Panc1 (cell line): ENCODE data around the gene ZNF232. TPM values are rescaled to one million over a fixed set of nuclear protein-coding genes. Genes with fewer than 3 reads are reported as not detected.
"Not testable (repeated sequence)": the region's sequence is repeated elsewhere in the genome, so short reads cannot be mapped to it uniquely, and the experiment has no call there.

Source experiments
- ATAC-seq: fragments of 200-7000 bp; cut with Tn5 transposase; 2 replicates; pipeline ENCODE4 v1.9.1; 2020; ENCODE audit warnings: mild to moderate bottlenecking, moderate library complexity
- BruUV-seq: library from RNA; stranded (reverse); fragments of 400-500 nt; replicated peaks from 2 replicates; lab custom pipeline; 2021; lab: Mats Ljungman, UMichigan
- CTCF ChIA-PET: fragments of 300-600 bp; sonication (Branson Sonifier 250); formaldehyde crosslinking; loops from one replicate; lab custom pipeline; 2022; ENCODE audit warnings: antibody characterized with exemption; lab: Charles Lee
- POLR2A ChIA-PET: fragments of 300-600 bp; sonication (Branson Sonifier 250); formaldehyde crosslinking; loops from one replicate; lab custom pipeline; 2022; ENCODE audit warnings: antibody characterized with exemption; lab: Charles Lee
- DNase-seq: peaks from one replicate; pipeline ENCODE4 v3.0.0-alpha.2; 2010; ENCODE audit warnings: low read depth, low spot score
- H3K27ac ChIP-seq: 2 replicates; pipeline ENCODE4 v1.5.1; 2011; ENCODE audit warnings: mild to moderate bottlenecking, low read length, inconsistent platforms
- H3K27me3 ChIP-seq: fragments of 200-500 bp; sonication (Bioruptor generic); 2 replicates; pipeline ENCODE4 v1.6.0; 2014; ENCODE audit warnings: low read length, inconsistent platforms; ENCODE audit not compliant: control insufficient read depth, insufficient read depth
- H3K36me3 ChIP-seq: fragments of 200-500 bp; sonication (Bioruptor generic); 2 replicates; pipeline ENCODE4 v1.5.1; 2014; ENCODE audit warnings: inconsistent platforms, mild to moderate bottlenecking, low read length, moderate library complexity; ENCODE audit not compliant: control insufficient read depth, insufficient read depth
- H3K4me1 ChIP-seq: 2 replicates; pipeline ENCODE4 v1.5.1; 2011; ENCODE audit warnings: inconsistent platforms, mild to moderate bottlenecking, low read length, moderate library complexity; ENCODE audit not compliant: control insufficient read depth, insufficient read depth
- H3K4me3 ChIP-seq, 2 experiments: 2 replicates each; pipeline ENCODE4 v1.5.1; 2011 to 2012; ENCODE audit warnings: low read depth in 2 of 2, low read length in 2 of 2, mild to moderate bottlenecking in 2 of 2, inconsistent platforms in 1 of 2, moderate library complexity in 1 of 2
- H3K9me3 ChIP-seq: fragments of 200-500 bp; sonication (Bioruptor generic); 2 replicates; pipeline ENCODE4 v1.5.1; 2014; ENCODE audit warnings: low read depth, mild to moderate bottlenecking, inconsistent platforms, low read length, moderate library complexity; ENCODE audit not compliant: control insufficient read depth, insufficient read depth
- CTCF ChIP-seq: fragments of 450-650 bp; IDR thresholded peaks from 2 replicates; pipeline ENCODE4 v1.5.1; 2017; ENCODE audit warnings: mild to moderate bottlenecking
- POLR2AphosphoS5 ChIP-seq: IDR thresholded peaks from 2 replicates; pipeline ENCODE4 v1.6.1; 2012; ENCODE audit warnings: mild to moderate bottlenecking, low read depth, low read length, moderate library complexity
- REST ChIP-seq, 2 experiments: IDR thresholded peaks; 2 replicates each; pipeline ENCODE4 v1.6.1; 2011 to 2012; ENCODE audit warnings: low read depth in 2 of 2, control low read depth in 1 of 2, low read length in 1 of 2, mild to moderate bottlenecking in 1 of 2, moderate library complexity in 1 of 2; ENCODE audit not compliant: insufficient read depth in 1 of 2
- SIN3A ChIP-seq: IDR thresholded peaks from 2 replicates; pipeline ENCODE4 v1.6.1; 2012; ENCODE audit warnings: low read depth, mild to moderate bottlenecking, low read length, moderate library complexity, borderline replicate concordance; ENCODE audit not compliant: insufficient read depth
- TCF7L2 ChIP-seq: IDR thresholded peaks from 2 replicates; pipeline ENCODE4 v1.6.1; 2011; ENCODE audit warnings: mild to moderate bottlenecking, low read depth, low read length, inconsistent platforms
- in situ Hi-C: cut with HindIII; loops from 2 replicates; pipeline ENCODE4 v1.10.0; 2016; ENCODE audit warnings: low sequenced_read_pairs, low pct_unique_long_range_greater_than_20kb
- intact Hi-C: fragments of 100-400 bp; cut with micrococcal nuclease; formaldehyde crosslinking; loops from one replicate; pipeline ENCODE4 v1.10.0; 2022; ENCODE audit not compliant: unreplicated experiment
- total RNA-seq: library from RNA; stranded (reverse); gene quantifications from one replicate; pipeline ENCODE4 v1.2.1, GENCODE V29; 2021; ENCODE audit not compliant: unreplicated experiment

Gene ZNF232
- total RNA-seq, 1 experiment from 2014 or later = 8.7 TPM

- DNase-seq, H3K36me3 ChIP-seq, in situ Hi-C loops, CTCF ChIA-PET, intact Hi-C loops, H3K27ac ChIP-seq, H3K4me1 ChIP-seq, ATAC-seq, BruUV-seq, H3K27me3 ChIP-seq, H3K9me3 ChIP-seq, POLR2A ChIA-PET, H3K4me3 ChIP-seq: not testable (repeated sequence)
These were observed 36.2 kb downstream of the ZNF232 start for GRCh38 chr17:5075472-5075871.

GRCh38 chr17:5069724-5070123 is 42.0 kb downstream of the ZNF232 start:
- Histone ChIP-seq H3K36me3 (no peaks in the 10 kb centered on the region), H3K27ac (no peak overlapping the region), H3K9me3 (no peaks in the 10 kb centered on the region), H3K4me1 (no peaks in the 10 kb centered on the region), H3K4me3 (no peak overlapping the region), H3K27me3 (no peaks in the 10 kb centered on the region)
- ChIA-PET POLR2A (no interaction called here), CTCF (no interaction called here)
- in situ Hi-C loops (no loop called here), intact Hi-C loops (no loop called here)
- DNase-seq = no peak
- no peak for ATAC-seq
- no peak for TF ChIP-seq SIN3A
- TF ChIP-seq REST (IDR thresholded peaks at IDR 0.05; ENCODE audit: insufficient read depth in 1 of 2, low read depth in 2 of 2, low read length in 1 of 2) = no peak
- no peak for TF ChIP-seq POLR2AphosphoS5
- TF ChIP-seq CTCF = no peak
- no peak for TF ChIP-seq TCF7L2
- no TSS peak for BruUV-seq

- POLR2A ChIA-PET = no interaction called here
- BruUV-seq = no TSS peak
- H3K36me3 ChIP-seq = no peaks in the 10 kb centered on the region
- CTCF ChIA-PET = no interaction called here
- in situ Hi-C loops (no loop called here), intact Hi-C loops (no loop called here)
- no peaks in the 10 kb centered on the region for H3K4me1 ChIP-seq
- TF ChIP-seq TCF7L2 = no peak
- no peak for TF ChIP-seq CTCF
- TF ChIP-seq SIN3A = no peak
- TF ChIP-seq POLR2AphosphoS5 = no peak
- no peak for TF ChIP-seq REST (IDR thresholded peaks at IDR 0.05; ENCODE audit: insufficient read depth in 1 of 2, low read depth in 2 of 2, low read length in 1 of 2)
- ATAC-seq (no peak), DNase-seq (no peak)
- no peaks in the 10 kb centered on the region for H3K9me3 ChIP-seq
- no peak overlapping the region for H3K27ac ChIP-seq
- H3K27me3 ChIP-seq = no peaks in the 10 kb centered on the region
- no peak overlapping the region for H3K4me3 ChIP-seq
These were observed 43.4 kb downstream of the ZNF232 start for GRCh38 chr17:5068236-5068635.
